H7 (cell line): Measurements from ENCODE around the gene RS1. TPM values are rescaled to one million over a fixed set of nuclear protein-coding genes. Genes with fewer than 3 reads are reported as not detected.
A peak's percentile ranks its signal among the peaks of the same experiment; 100 is the strongest.

Experiments used
- DNase-seq: peaks from one replicate; pipeline ENCODE4 v3.0.0; 2012
- H3K27me3 ChIP-seq: 2 replicates; pipeline ENCODE4 v1.6.0; 2011; ENCODE audit warnings: mild to moderate bottlenecking, low read length; ENCODE audit not compliant: control insufficient read depth, insufficient read depth
- H3K36me3 ChIP-seq: replicated peaks from 2 replicates; pipeline ENCODE4 v1.5.1; 2011; ENCODE audit warnings: low read length; ENCODE audit not compliant: control insufficient read depth, insufficient read depth
- H3K4me3 ChIP-seq: 2 replicates; pipeline ENCODE4 v1.5.1; 2011; ENCODE audit warnings: low read depth, mild to moderate bottlenecking, control low read depth, low read length, moderate library complexity; ENCODE audit not compliant: insufficient read depth
- total RNA-seq: library from RNA; depleted of rRNA; stranded (reverse); fragments of >200 nt; shearing (Covaris generic); gene quantifications from 2 replicates; pipeline ENCODE4 v1.2.3, GENCODE V29; 2014

RS1 gene
- total RNA-seq, 1 experiment from 2014 or later = not detected

- no peak overlapping the region for H3K4me3 ChIP-seq
- H3K27me3 ChIP-seq = no peaks in the 10 kb centered on the region
- DNase-seq = no peak
- no peaks in the 10 kb centered on the region for H3K36me3 ChIP-seq
Observed at GRCh38 chrX:18643853-18644252, 28.1 kb downstream of the RS1 start.

- Histone ChIP-seq H3K27me3 (no peaks in the 10 kb centered on the region), H3K36me3 (no peaks in the 10 kb centered on the region), H3K4me3 (no peak overlapping the region)
- DNase-seq = no peak
Observed at GRCh38 chrX:18643243-18643642, 28.7 kb downstream of the RS1 start.

- DNase-seq = peak; percentile 76
- H3K36me3 ChIP-seq = no peaks in the 10 kb centered on the region
- H3K27me3 ChIP-seq = no peaks in the 10 kb centered on the region
- H3K4me3 ChIP-seq = no peak overlapping the region
Observed at GRCh38 chrX:18640686-18641085, 31.2 kb downstream of the RS1 start.

- DNase-seq = no peak
- Histone ChIP-seq H3K4me3 (no peak overlapping the region), H3K36me3 (no peaks in the 10 kb centered on the region), H3K27me3 (no peaks in the 10 kb centered on the region)
Observed at GRCh38 chrX:18639280-18639679, 32.6 kb downstream of the RS1 start.

- H3K4me3 ChIP-seq = no peak overlapping the region
- no peak for DNase-seq
- no peaks in the 10 kb centered on the region for H3K27me3 ChIP-seq
- H3K36me3 ChIP-seq = no peaks in the 10 kb centered on the region
Observed at GRCh38 chrX:18638398-18638797, 33.5 kb downstream of the RS1 start.

- DNase-seq = no peak
- H3K27me3 ChIP-seq = no peaks in the 10 kb centered on the region
- H3K36me3 ChIP-seq = no peaks in the 10 kb centered on the region; the same call in 1 of the 2 replicates
- H3K4me3 ChIP-seq = no peak overlapping the region
Observed at GRCh38 chrX:18630934-18631333, 41.0 kb downstream of the RS1 start.

GRCh38 chrX:18624599-18624998, 47.3 kb downstream of the RS1 start:
- Histone ChIP-seq H3K36me3 (no peaks in the 10 kb centered on the region), H3K27me3 (no peaks in the 10 kb centered on the region), H3K4me3 (no peak overlapping the region)
- DNase-seq = no peak

- Histone ChIP-seq H3K4me3 (no peak overlapping the region), H3K36me3 (no peaks in the 10 kb centered on the region), H3K27me3 (no peaks in the 10 kb centered on the region)
- no peak for DNase-seq
Observed at GRCh38 chrX:18620349-18620748, 51.6 kb downstream of the RS1 start.

GRCh38 chrX:18619288-18619687, 52.6 kb downstream of the RS1 start:
- no peaks in the 10 kb centered on the region for H3K27me3 ChIP-seq
- H3K4me3 ChIP-seq = no peak overlapping the region
- no peak for DNase-seq
- H3K36me3 ChIP-seq = no peaks in the 10 kb centered on the region

- Histone ChIP-seq H3K4me3 (no peak overlapping the region), H3K36me3 (no peaks in the 10 kb centered on the region), H3K27me3 (no peaks in the 10 kb centered on the region)
- DNase-seq = no peak
Observed at GRCh38 chrX:18617407-18617750, 54.5 kb downstream of the RS1 start.

- H3K36me3 ChIP-seq = no peaks in the 10 kb centered on the region
- DNase-seq = no peak
- no peak overlapping the region for H3K4me3 ChIP-seq
- no peaks in the 10 kb centered on the region for H3K27me3 ChIP-seq
Observed at GRCh38 chrX:18616688-18617406, 55.1 kb downstream of the RS1 start.

- H3K4me3 ChIP-seq = no peak overlapping the region
- no peaks in the 10 kb centered on the region for H3K27me3 ChIP-seq
- H3K36me3 ChIP-seq = peaks cover 3% of the 10 kb centered on the region
- DNase-seq = no peak
Observed at GRCh38 chrX:18613930-18614639, 57.8 kb downstream of the RS1 start.

- no peak for DNase-seq
- Histone ChIP-seq H3K4me3 (no peak overlapping the region), H3K36me3 (peaks cover 3% of the 10 kb centered on the region), H3K27me3 (no peaks in the 10 kb centered on the region)
Observed at GRCh38 chrX:18607966-18608365, 63.9 kb downstream of the RS1 start.

GRCh38 chrX:18598413-18598812, 73.5 kb downstream of the RS1 start:
- no peak for DNase-seq
- Histone ChIP-seq H3K4me3 (no peak overlapping the region), H3K36me3 (no peaks in the 10 kb centered on the region), H3K27me3 (no peaks in the 10 kb centered on the region)

- Histone ChIP-seq H3K4me3 (no peak overlapping the region), H3K27me3 (no peaks in the 10 kb centered on the region), H3K36me3 (no peaks in the 10 kb centered on the region)
- DNase-seq = no peak
Observed at GRCh38 chrX:18596096-18596495, 75.8 kb downstream of the RS1 start.
